ENCODE measurements around the gene TRAF7. TPM values are rescaled to one million over a fixed set of nuclear protein-coding genes. Genes with fewer than 3 reads are reported as not detected.

Gene TRAF7
- total RNA-seq, 1 donor from 2014 or later, result 63.4 TPM

- no peak for TF ChIP-seq CTCF (IDR thresholded peaks at IDR 0.05)
- Mint-ChIP-seq H3K27me3 (ENCODE audit: low read depth) (no peaks in the 10 kb centered on the region), H3K27ac (ENCODE audit: unreplicated experiment) (peak overlapping the region; percentile 64), H3K4me3 (ENCODE audit: unreplicated experiment) (peak overlapping the region; percentile 79), H3K9me3 (ENCODE audit: low read depth) (no peaks in the 10 kb centered on the region), H3K36me3 (ENCODE audit: low read depth) (peaks cover 3% of the 10 kb centered on the region), H3K4me1 (ENCODE audit: low read depth) (peaks cover 81% of the 10 kb centered on the region)
- DNase-seq (ENCODE audit: low spot score), result no peak
Observed at GRCh38 chr16:2154533-2155090, 970 bp upstream of the TRAF7 start.

- no peak for DNase-seq (ENCODE audit: low spot score)
- H3K27ac Mint-ChIP-seq (ENCODE audit: unreplicated experiment), result peak overlapping the region; percentile 89
- H3K27me3 Mint-ChIP-seq (ENCODE audit: low read depth), result no peaks in the 10 kb centered on the region
- no peaks in the 10 kb centered on the region for H3K9me3 Mint-ChIP-seq (ENCODE audit: low read depth)
- H3K4me3 Mint-ChIP-seq (ENCODE audit: unreplicated experiment), result peak overlapping the region; percentile 91
- H3K36me3 Mint-ChIP-seq (ENCODE audit: low read depth), result peaks cover 3% of the 10 kb centered on the region
- TF ChIP-seq CTCF (IDR thresholded peaks at IDR 0.05), result no peak
- H3K4me1 Mint-ChIP-seq (ENCODE audit: low read depth), result peaks cover 71% of the 10 kb centered on the region
Observed at GRCh38 chr16:2155977-2156848, 631 bp downstream of the TRAF7 start.

GRCh38 chr16:2156849-2157224 is 1.3 kb downstream of the TRAF7 start:
- TF ChIP-seq CTCF (IDR thresholded peaks at IDR 0.05), result no peak
- Mint-ChIP-seq H3K36me3 (ENCODE audit: low read depth) (peaks cover 3% of the 10 kb centered on the region), H3K27ac (ENCODE audit: unreplicated experiment) (peak overlapping the region; percentile 89), H3K9me3 (ENCODE audit: low read depth) (no peaks in the 10 kb centered on the region), H3K27me3 (ENCODE audit: low read depth) (no peaks in the 10 kb centered on the region), H3K4me1 (ENCODE audit: low read depth) (peaks cover 65% of the 10 kb centered on the region), H3K4me3 (ENCODE audit: unreplicated experiment) (peak overlapping the region; percentile 91)
- DNase-seq (ENCODE audit: low spot score), result no peak

- no peak overlapping the region for H3K27ac Mint-ChIP-seq (ENCODE audit: unreplicated experiment)
Observed at GRCh38 chr16:2157480-2158261, 2.1 kb downstream of the TRAF7 start.

More at GRCh38 chr16:2157480-2158261, 2.1 kb downstream of the TRAF7 start:
- DNase-seq (ENCODE audit: low spot score), result no peak
- peaks cover 60% of the 10 kb centered on the region for H3K4me1 Mint-ChIP-seq (ENCODE audit: low read depth)
- peak overlapping the region; percentile 19 for H3K4me3 Mint-ChIP-seq (ENCODE audit: unreplicated experiment)
- TF ChIP-seq CTCF (IDR thresholded peaks at IDR 0.05), result no peak
- no peaks in the 10 kb centered on the region for H3K9me3 Mint-ChIP-seq (ENCODE audit: low read depth)
- H3K36me3 Mint-ChIP-seq (ENCODE audit: low read depth), result peaks cover 3% of the 10 kb centered on the region
- no peaks in the 10 kb centered on the region for H3K27me3 Mint-ChIP-seq (ENCODE audit: low read depth)

All from chondrocyte (in vitro differentiated cells).